ENCODE data around the gene NAPSA.
"Not testable (repeated sequence)": the region's sequence is repeated elsewhere in the genome, so short reads cannot be mapped to it uniquely, and the experiment has no call there.

Gene NAPSA

DNA sequence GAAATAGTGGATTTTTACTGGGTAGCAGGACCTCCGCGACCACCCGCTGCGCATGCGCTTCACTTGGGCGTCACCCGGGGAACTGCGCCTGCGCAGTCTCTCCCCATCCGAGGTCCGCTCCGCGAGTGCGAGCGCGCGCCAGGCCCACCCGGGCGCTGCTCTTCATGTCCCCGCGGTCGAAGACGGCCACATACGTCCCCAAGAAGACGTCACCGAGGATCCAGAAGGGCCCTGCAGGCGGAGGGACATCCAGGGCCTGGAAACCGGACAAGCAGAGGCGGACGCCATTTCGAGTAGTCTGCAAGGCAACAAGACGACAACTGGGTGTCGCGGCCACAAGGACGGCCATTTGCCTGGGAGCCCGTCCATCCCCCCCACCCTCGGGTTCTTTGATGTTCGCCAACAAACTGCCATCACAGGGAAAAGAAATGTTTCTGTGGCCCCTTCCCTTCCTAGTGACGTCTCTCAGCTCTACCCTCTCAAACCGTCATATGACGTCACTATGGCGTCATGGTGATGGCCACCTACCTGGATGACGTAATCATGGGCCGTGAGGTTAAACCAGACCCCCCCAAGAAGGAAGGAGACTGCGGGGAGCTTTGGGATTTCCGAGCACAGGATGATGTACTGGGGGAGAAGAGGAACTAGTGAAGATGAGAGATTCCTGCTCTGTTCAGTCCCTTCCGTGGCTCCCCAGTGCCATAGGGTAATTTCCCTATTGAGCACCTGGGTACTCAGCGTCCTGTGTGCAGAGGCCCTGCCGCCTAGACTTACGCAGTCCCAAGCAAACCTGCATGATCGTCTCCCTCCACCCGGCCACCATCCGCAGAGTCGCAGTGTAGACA, 6.7 kb downstream of the NAPSA start:
- no peak for DNase-seq

DNA sequence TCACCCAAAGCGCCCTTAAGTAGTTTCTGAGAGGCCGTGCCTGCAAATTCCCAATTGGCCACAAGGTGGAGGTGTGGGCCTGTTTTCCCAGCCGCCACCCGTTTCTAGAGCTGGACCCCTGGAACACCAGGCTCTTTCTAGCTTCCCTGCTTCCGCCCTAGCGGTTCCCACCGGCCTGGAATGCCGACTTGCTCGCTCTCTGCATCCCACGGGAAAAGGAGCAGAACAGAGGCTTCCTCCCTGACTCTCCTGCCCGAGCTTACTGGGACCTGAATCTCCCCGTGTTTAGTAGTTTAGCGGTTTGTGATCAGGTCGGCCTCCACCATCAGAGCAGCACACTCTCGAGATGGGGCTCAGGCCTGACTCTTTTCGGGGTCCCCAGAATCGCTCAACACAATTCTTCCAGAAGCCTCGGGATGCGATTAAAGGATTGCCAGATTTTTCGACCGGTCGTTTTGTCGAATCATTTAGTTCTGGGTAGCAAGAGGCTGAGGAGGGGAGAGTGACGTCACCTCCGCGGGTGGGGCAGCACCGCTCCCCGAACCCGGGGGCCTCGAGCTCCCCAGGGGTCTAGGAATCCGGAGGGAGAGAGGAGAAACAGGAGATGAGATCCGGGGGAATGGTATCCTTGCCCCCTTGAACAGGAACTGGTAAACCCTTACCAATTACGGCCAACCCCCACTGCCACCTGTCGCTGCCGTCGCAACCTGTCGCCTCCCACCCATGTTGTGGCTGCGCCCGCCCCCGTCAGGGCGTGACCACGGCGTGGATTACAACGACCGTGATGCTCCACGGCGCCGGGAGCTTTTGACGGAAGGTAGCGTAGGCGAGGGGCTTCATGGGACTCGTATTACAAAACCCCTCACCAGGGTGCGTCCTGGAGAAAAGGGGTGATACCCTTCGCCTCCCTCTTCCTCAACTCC, 8.0 kb downstream of the NAPSA start:
- DNase-seq = no peak

DNA sequence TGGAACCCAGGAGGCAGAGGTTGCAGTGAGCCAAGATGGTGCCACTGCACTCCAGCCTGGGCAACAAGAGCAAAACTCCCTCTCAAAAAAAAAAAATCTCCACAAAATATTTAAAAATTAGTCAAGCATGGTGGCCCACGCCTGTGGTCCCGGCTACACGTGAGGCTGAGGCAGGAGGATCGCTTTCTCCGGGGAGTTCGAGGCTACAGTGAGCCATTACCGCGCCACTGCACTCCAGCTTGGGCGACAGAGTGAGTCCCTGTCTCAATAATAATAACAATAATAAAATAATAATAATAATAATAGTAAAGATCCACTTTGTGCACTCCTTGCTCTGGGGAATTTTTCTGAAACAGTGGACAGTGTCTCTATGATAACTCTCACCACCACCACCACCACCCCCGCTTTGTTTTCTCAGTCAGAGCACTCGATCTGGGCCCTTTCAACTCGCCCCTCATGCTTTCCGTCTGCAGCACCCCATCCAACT, 8.7 kb downstream of the NAPSA start:
- DNase-seq = no peak

DNA sequence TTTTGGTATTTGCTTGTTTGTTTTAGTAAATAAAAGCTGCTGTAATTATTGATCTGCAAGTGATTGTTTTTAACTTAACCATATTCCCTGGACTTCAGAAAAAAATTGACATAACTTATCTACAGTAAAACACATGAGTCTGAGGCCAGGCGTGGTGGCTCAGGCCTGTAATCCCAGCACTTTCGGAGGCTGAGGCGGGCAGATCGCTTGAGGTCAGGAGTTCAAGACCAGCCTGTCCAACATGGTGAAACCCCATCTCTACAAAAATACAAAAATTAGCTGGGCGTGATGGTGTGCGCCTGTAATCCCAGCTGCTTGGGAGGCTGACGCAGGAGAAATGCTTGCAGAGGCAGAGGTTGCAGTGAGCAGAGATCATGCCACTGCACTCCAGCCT, 12.0 kb downstream of the NAPSA start:
- not testable (repeated sequence) for DNase-seq

DNA sequence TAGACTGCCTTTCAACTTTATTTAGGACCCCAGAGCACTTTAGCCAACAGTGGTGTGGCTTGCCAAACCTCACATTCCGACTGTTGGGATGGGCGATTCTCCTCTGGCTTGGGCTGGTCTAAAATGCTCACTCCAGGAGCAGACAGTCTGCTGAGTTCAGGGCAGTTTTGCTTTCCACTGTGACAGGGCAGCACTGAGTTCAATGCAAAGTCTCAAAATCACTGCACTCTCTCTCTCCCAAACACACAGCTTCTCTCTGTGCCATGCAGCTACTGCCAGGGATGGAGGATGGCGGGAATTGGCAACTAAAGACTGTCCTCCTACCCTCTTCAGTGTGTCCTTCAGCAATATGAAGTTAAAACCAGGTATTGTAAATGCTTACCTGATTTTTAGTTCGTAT, 13.2 kb downstream of the NAPSA start:
- no peak for DNase-seq

DNA sequence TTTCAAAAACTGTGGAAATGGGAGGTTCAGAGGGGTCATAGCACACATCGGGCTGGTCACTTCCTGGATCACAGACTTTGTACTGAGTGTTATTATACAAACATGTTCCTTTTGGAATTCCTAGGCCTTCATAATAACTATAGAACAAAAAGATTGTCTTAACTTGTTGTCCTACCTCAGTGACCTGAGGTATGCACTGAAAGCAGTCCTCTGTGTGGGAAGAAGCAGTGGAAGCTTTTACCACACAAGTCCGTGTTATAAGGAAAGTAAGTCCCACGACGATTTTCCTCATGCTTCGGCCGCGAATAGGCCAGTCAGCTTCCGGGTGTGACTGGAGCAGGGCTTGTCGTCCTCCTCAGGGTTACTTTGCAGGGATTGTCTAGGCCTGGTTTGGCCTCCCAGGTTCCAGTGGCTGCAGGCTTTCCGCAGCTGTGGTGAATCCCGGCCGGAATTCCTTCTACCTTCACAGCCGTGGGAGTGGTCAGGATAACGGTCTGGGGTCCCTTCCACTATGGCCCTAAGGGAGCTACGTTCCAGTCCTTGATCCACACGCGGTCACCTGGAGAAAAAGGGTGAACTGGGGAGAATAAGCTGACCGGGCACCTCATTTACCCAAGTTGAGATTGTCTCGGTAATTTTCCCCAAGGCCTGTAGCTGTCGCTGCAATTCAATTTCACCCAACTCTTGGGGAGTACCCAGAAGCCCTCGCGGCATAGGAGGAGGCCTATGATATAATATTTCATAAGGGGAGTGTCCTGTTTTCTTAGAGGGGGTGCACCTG, 16.0 kb downstream of the NAPSA start:
- DNase-seq = no peak

DNA sequence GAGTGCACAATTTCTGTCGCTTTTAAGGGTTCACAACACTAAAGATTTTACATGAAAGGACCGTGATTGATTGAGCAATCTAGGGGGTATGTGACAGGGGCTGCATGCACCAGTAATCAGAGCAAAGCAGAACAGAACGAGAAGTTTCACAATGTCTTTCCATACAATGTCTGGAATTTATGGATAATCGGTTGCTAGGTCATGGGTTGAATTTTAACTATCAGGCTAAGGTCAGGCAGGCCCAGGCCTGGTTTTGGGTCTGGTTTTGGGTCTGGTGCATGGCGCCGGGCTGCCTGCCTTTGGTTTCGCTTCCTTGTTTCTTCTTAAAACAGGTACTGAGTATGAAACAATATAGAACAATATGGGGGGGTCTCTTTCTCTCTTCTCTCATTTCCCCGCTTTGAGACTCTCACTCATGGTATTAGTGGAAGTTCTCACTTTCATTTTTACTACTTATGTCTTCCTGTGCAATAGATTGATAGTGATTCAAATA, 18.3 kb downstream of the NAPSA start:
- DNase-seq = not testable (repeated sequence)

DNA sequence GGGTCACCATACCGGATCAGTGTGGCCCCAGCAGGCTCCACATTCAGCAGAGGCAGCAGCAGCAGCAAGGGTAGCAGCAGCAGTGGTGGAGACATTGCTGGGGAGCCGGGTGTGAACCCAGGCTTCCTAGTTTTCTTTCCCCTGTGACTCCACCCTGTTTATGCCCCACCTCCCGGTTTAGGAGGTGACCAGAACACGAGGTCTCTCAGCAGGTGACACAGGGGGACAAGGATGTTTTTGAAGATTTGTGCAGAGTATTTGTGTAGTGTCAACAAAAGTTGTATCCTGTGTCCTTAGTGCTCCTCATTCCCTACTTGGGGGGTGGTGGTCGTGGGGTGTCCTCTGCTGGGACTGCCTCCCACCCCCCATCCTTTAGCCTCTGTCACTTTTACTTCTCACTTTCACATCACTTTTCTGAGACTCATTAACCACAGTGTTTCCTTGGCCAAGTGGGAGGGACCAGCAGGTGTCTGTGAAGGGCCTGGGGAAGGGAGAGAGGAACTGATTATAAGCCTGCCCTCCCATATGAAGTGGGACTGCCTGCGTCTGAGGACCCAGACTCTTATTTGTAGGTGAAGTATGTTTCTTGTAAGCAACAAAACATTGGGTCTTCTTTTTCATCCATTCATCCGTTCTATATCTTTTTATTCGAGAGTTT, 20.6 kb downstream of the NAPSA start:
- no peak for DNase-seq

DNA sequence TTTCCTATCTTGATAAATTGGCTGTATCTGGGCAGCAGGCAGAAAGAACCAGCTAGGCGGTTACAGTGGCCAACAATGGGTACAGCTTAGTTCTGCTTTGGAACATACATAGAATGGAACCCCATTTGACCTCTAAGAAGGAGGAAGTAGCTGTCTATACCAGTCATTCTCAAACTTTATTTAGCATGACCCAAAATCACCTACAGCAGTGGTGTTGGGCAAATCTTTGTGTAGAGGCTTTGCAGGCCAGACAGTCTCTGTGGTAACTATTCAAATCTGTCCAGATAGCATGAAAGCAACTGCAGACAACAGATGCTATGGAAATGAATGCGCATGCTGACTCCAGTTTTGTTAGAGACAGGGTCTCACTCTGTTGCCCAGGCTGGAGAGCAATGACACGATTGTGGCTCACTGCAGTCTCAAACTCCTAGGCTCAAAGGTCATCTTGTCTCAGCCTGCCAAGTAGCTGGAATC, 24.3 kb downstream of the NAPSA start:
- DNase-seq = no peak

DNA sequence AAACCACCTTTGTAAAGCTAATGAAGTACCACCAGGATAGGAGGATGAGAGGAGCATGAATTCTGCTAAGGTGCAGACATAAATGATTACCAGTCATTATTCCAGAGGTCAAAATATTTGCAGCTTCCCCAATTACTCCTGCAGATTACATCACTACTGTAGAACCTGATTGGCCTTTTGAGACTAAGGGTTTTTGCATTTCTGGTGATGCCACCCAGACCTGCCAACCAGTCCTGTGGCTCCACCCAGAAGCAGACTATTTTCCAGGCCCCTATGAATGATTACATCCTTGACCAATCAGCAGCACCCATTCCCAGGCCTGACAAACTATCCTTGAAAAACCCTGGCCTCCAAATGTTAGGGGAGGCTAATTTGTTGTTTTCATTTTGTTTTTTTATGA, 25.1 kb downstream of the NAPSA start:
- no peak for DNase-seq

DNA sequence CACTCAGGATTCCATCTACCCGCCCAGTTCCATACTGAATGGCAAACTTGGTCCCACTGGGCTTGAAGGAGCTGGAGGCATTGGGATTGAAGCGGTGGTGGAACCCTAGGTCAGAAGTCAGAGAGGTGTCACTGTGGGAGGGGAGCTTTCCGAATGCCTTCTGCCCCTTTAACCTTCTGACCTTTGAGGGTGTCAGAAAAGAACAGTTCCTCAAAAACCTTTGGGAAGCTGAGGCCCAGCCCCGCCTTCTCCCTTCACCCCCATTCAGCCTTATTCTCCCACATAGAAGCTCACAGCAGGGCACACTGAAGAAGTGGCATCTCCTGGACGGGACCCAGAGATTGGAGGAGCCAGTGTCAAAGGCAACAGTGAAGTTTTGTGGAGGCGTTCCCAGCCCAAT, 28.4 kb downstream of the NAPSA start:
- not testable (repeated sequence) for DNase-seq

DNA sequence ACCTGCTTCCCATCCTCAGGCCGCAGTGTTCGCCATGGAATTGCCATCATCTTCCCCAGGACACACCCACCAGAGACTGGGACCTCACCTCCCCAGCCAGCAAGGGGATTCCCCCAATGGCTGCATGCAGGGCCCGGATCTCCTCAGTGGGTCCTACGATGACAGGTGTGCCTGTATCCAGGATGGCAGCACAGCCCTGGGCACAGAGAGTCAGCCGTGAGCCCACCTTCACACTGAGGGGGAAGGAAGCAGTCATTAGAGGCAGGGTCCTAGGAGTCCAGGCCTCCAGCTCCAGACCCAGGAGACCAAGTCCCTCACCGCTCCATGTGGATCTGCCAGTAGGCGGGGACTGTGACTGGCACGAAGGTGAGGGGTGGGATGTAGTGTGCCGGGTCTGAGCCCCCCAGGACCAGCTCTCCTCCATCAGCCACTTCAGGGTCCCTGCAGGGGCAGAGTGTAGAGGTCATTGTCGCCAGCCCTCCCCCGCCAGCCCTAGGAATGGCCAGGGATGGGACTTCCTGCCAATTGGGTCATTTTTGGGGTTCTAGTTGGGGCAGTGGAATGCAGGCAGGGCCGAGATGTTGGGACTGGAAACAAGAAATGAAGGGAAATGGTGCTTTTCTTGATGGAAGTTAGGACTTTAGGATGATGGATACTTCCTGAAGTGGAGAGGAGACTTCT, 30.6 kb downstream of the NAPSA start:
- no peak for DNase-seq

DNA sequence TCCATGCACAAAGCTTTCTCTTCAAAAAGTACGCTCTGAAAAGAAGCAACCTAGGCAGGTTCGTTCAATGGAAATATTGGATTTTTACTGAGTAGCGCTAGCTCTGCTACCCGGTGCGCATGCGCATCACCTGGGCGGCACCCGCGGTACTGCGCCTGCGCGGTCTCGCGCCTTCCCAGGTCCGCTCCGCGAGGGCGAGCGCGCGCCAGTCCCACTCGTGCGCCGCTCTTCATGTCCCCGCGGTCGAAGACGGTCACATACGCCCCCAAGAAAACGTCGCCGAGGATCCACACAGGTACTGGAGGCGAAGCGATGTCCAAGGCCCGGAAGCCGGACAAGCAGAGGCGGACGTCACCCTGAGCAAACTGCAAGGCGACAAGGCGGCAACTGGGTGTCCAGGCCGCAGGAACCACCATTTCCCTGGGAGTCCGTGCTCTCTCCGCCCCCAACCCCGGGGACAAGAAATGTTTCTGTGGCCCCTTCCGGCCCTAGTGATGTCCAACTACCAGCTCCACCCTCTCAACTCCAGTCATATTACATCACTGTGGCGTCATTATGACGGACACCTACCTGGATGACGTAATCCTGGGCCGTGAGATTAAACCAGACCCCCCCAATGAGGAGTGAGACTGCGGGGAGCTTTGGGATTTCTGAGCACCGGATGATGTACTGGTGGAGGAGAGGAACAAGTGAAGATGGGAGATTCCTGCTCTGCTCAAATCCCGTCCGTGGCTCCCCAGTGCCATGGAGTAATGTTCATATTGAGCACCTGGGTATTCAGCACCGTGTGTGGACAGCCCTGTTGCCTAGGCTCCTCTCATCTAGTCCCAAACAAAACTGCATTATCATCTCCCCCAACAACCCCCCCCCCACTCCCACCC, 31.5 kb downstream of the NAPSA start:
- no peak for DNase-seq

DNA sequence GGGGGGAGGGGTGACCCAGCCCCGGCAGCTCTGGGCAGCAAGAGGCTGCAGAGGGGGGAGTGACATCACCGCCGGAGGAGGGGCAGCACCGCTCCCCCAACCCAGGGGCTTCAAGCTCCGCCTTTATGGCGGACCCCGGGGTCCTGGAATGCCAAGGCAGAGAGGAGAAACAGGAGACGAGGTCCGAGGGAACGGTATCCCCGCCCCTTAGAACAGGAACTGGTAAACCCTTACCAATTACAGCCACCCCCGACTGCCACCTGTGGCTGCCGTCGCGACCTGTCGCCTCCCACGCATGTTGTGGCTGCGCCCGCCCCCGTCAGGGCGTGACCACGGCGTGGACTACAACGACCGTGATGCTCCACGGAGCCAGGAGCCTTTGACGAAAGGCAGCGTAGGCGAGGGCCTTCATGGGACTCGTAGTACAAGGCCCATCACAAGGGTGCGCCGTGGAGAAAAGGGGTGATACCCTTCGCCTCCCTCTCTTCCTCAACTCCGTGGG, 32.2 kb downstream of the NAPSA start:
- no peak for DNase-seq

DNA sequence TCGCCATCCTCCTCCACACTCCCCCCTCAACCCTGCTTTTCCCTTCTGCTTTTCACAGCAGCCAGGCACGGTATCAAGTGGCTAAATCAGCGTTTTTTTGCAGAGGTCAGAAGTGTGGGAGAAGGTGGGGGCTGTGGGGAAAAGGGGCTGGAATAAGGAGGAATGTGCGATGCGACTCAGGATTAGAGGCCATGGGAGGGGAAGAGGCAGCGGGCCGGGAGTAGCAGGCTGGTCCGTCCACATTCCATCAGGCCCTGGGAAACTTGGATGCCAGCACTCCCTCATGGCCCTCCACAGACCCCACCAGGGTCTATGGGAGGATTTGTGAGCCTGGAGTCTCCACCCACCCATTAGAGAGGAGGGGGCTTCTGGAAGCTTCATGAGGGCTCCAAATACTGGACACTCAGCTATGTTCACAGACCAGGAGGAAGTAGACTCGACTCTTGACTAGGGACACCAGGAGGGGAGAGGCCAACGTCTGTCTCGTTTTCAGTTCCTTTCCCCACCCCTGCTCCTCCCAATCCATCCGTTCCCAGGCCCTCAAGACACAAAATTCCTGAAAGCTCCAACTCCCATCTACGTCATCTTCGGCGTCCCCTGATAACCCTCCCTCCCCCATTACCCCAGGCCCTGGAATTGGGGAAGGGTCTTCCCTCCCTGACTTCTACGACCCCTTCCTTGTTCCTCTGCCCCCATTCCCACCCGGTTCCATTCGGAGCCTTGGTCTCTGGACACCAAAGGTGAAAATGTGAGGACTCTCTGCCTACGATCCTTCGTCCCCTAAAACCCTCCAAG, 33.0 kb downstream of the NAPSA start:
- no peak for DNase-seq

DNA sequence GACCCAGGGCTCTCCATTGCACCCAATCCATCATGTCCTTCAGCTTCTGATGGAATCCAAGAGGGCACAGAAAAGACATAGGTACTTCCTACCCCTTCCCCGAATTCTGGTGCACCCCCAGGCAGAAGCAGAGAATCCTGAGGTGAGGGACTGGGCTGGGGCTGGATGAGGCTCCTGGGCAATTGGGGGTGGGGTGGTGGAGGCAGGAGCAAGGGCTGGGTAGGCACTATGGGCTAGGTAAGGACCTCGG, 33.5 kb downstream of the NAPSA start:
- no peak for DNase-seq

DNA sequence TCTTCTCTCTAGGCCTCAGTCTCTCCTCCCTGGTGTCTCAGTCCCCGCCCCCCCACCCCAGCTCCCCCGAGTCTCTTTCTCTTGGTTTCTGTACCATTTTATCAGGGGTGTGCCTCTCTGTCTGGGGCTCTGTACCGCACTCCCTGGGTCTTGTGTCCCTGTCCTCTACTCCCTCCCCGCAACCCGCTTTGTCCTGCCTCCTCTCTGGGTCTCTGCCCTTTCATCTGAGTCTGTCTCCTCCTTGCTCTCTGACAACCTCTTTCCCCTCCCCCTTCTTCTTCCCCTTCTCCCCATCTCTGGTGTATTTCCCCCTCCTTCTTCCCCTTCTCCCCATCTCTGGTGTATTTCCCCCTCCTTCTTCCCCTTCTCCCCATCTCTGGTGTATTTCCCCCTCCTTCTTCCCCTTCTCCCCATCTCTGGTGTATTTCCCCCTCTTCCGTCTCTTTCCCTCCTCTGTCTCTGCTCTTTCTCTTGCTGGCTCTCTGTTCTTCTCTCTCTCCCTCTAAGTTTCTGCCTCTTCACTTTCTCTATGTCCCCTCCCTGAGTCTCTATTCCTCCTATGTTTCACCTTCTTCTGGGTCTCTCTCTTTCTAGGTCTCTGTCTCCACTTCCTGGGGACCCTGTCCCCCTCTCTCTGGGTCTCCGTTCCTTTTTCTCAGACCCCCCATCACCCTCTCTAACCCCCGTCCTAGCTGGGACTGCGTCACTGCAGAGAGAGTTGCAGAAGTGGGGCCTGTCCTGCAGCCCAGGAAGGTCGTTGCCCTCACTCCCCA, 34.0 kb downstream of the NAPSA start:
- no peak for DNase-seq

DNA sequence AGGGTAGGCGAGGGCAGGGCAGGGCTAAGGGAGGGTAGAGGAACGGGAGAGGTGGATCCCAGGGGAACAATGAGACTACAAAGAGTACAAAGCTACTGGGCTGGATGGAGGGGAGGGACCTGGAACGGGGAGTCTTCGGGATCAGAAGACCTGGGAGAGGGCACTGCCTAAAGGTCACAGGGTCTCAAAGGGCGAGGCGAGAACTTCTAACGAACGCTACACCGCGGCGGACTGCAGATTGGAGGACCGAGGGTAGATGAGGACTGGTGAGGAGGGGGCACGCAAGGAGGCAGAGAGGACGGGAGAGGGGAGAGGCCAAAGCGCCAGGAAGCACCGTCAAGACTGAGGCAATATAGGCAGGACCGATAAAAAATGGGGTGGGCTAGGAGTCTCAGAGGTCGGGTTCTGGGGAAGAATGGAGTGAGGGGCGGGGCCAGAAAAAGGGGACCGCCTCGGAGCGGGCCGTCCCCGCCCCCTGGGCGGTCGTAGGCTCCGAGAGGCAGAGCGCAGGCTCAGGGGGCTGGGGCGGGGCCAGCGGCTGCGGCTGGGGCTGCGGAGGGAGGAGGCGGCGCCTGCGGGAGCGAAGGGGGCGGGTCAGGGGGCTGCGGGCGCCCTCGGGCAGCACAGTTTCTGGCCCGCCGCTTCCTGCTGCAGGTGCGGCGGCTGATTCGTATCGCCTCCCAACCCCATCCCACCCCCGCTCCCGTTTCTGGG, 34.9 kb downstream of the NAPSA start:
- peak; percentile 93 for DNase-seq

Measured in NCI-H1436 treated with DMSO at 0.1 percent for 48 hours (cell line).